Esophagus (tissue), 2 donors: ENCODE data around the gene LRRC4. TPM values are rescaled to one million over a fixed set of nuclear protein-coding genes. Genes with fewer than 3 reads are reported as not detected.

Experiments used
- H3K27ac ChIP-seq, 2 donors: one replicate each; pipeline ENCODE4 v1.5.1; 2013; ENCODE audit warnings: low read depth in 2 of 2, mild to moderate bottlenecking in 2 of 2, inconsistent platforms in 1 of 2, low read length in 1 of 2, moderate library complexity in 1 of 2
- H3K27me3 ChIP-seq, 2 donors: one replicate each; pipeline ENCODE4 v1.6.1; 2013; ENCODE audit warnings: low read length in 2 of 2, control low read depth in 1 of 2, mild to moderate bottlenecking in 1 of 2; ENCODE audit not compliant: insufficient read depth in 2 of 2, control insufficient read depth in 1 of 2
- H3K36me3 ChIP-seq, 2 donors: one replicate each; pipeline ENCODE4 v1.6.1; 2013; ENCODE audit warnings: low read length in 1 of 2; ENCODE audit not compliant: control insufficient read depth in 2 of 2, insufficient read depth in 2 of 2
- H3K4me1 ChIP-seq, 2 donors: one replicate each; pipeline ENCODE4 v1.6.1; 2013; ENCODE audit warnings: low read length in 1 of 2; ENCODE audit not compliant: control insufficient read depth in 2 of 2, insufficient read depth in 2 of 2
- H3K4me3 ChIP-seq, 2 donors: one replicate each; pipeline ENCODE4 v1.5.1; 2013; ENCODE audit warnings: low read length in 2 of 2, mild to moderate bottlenecking in 2 of 2, low read depth in 1 of 2, moderate library complexity in 1 of 2
- H3K9me3 ChIP-seq, 2 donors: one replicate each; pipeline ENCODE4 v1.6.1; 2013; ENCODE audit warnings: mild to moderate bottlenecking in 2 of 2, low read depth in 1 of 2, low read length in 1 of 2, moderate library complexity in 1 of 2; ENCODE audit not compliant: control insufficient read depth in 2 of 2, insufficient read depth in 1 of 2
- WGBS, 2 donors: extraction: QIAGEN DNeasy Blood & Tissue Kit; methylation state at CpG; one replicate each; pipeline ENCODE4 v1.1.7; 2013; 5-methylcytosine and 5-hydroxymethylcytosine counted together
- polyA plus RNA-seq, 2 donors: library from polyadenylated mRNA; stranded (reverse); fragments of 200-250 nt; gene quantifications; one replicate each; pipeline ENCODE4 v1.2.3, GENCODE V29; 2013
- donor health status: healthy with polysubstance abuse.
- donor health status: Bipolar disorder and iron deficiency.

LRRC4 gene
- polyA plus RNA-seq, 2 donors = 1.9 to 2.1 TPM

GRCh38 chr7:128073671-128074310 lies 42.6 kb upstream of the LRRC4 start:
- Histone ChIP-seq H3K36me3 (peaks cover 11 to 12% of the 10 kb centered on the region in 2 donors), H3K4me3 (no peak overlapping the region), H3K4me1 (peaks cover 0 to 6% of the 10 kb centered on the region in 2 donors), H3K27me3 (no peaks in the 10 kb centered on the region), H3K9me3 (no peaks in the 10 kb centered on the region), H3K27ac (no peak overlapping the region)
- 90% methylated on average over 15 of the region's 15 CpGs for WGBS, 2 donors

GRCh38 chr7:128071801-128072200 lies 40.6 kb upstream of the LRRC4 start:
- no peaks in the 10 kb centered on the region for H3K9me3 ChIP-seq
- H3K4me1 ChIP-seq = peaks cover 0 to 4% of the 10 kb centered on the region in 2 donors
- no peaks in the 10 kb centered on the region for H3K27me3 ChIP-seq
- 83 to 97% methylated on average over 11 of the region's 11 CpGs for WGBS, 2 donors
- no peak overlapping the region for H3K27ac ChIP-seq
- no peak overlapping the region for H3K4me3 ChIP-seq
- H3K36me3 ChIP-seq = peaks cover 6 to 11% of the 10 kb centered on the region in 2 donors

GRCh38 chr7:128071376-128071775 lies 40.1 kb upstream of the LRRC4 start:
- 78 to 80% methylated on average over 6 of the region's 6 CpGs for WGBS, 2 donors

GRCh38 chr7:128069373-128070364 lies 38.4 kb upstream of the LRRC4 start:
- H3K36me3 ChIP-seq = peaks cover 5% of the 10 kb centered on the region in 2 donors
- no peak overlapping the region for H3K27ac ChIP-seq
- WGBS, 2 donors = 90 to 91% methylated on average over 8 of the region's 8 CpGs
- no peaks in the 10 kb centered on the region for H3K4me1 ChIP-seq
- H3K9me3 ChIP-seq = no peaks in the 10 kb centered on the region
- H3K4me3 ChIP-seq = no peak overlapping the region
- H3K27me3 ChIP-seq = no peaks in the 10 kb centered on the region

More at GRCh38 chr7:128071376-128071775, 40.1 kb upstream of the LRRC4 start:
- Histone ChIP-seq H3K36me3 (peaks cover 6 to 11% of the 10 kb centered on the region in 2 donors), H3K27me3 (no peaks in the 10 kb centered on the region), H3K4me3 (no peak overlapping the region), H3K9me3 (no peaks in the 10 kb centered on the region), H3K4me1 (no peaks in the 10 kb centered on the region), H3K27ac (no peak overlapping the region)

- H3K27me3 ChIP-seq = no peaks in the 10 kb centered on the region
- WGBS, 2 donors = 93 to 94% methylated on average over 8 of the region's 8 CpGs
- H3K36me3 ChIP-seq = no peaks in the 10 kb centered on the region
- no peak overlapping the region for H3K27ac ChIP-seq
- H3K9me3 ChIP-seq = no peaks in the 10 kb centered on the region
- no peak overlapping the region for H3K4me3 ChIP-seq
- no peaks in the 10 kb centered on the region for H3K4me1 ChIP-seq
Observed at GRCh38 chr7:128068785-128069184, 37.5 kb upstream of the LRRC4 start.

- Histone ChIP-seq H3K27me3 (no peaks in the 10 kb centered on the region), H3K9me3 (no peaks in the 10 kb centered on the region), H3K36me3 (no peaks in the 10 kb centered on the region), H3K4me1 (no peaks in the 10 kb centered on the region), H3K27ac (no peak overlapping the region), H3K4me3 (no peak overlapping the region)
- 69 to 75% methylated on average over 5 of the region's 5 CpGs for WGBS, 2 donors
Observed at GRCh38 chr7:128067983-128068382, 36.7 kb upstream of the LRRC4 start.

GRCh38 chr7:128066858-128067257 lies 35.6 kb upstream of the LRRC4 start:
- H3K4me1 ChIP-seq = no peaks in the 10 kb centered on the region
- no peak overlapping the region for H3K4me3 ChIP-seq
- H3K36me3 ChIP-seq = peaks cover 0 to under 1% of the 10 kb centered on the region in 2 donors
- WGBS, 2 donors = 75 to 80% methylated on average over 5 of the region's 5 CpGs
- H3K27me3 ChIP-seq = no peaks in the 10 kb centered on the region
- no peak overlapping the region for H3K27ac ChIP-seq
- no peaks in the 10 kb centered on the region for H3K9me3 ChIP-seq

- Histone ChIP-seq H3K9me3 (no peaks in the 10 kb centered on the region), H3K4me3 (no peak overlapping the region), H3K27ac (no peak overlapping the region), H3K36me3 (peaks cover 2 to 3% of the 10 kb centered on the region in 2 donors), H3K4me1 (no peaks in the 10 kb centered on the region), H3K27me3 (no peaks in the 10 kb centered on the region)
- WGBS, 2 donors = 94 to 95% methylated on average over 10 of the region's 10 CpGs
Observed at GRCh38 chr7:128066395-128066794, 35.2 kb upstream of the LRRC4 start.

- Histone ChIP-seq H3K36me3 (peaks cover 2 to 3% of the 10 kb centered on the region in 2 donors), H3K27ac (no peak overlapping the region), H3K4me1 (no peaks in the 10 kb centered on the region), H3K4me3 (no peak overlapping the region), H3K9me3 (no peaks in the 10 kb centered on the region), H3K27me3 (no peaks in the 10 kb centered on the region)
- WGBS, 2 donors = 90 to 92% methylated on average over 7 of the region's 7 CpGs
Observed at GRCh38 chr7:128065872-128066271, 34.6 kb upstream of the LRRC4 start.
